Motor neuron (in vitro differentiated cells): ENCODE measurements around the gene EPB41L4B. TPM values are rescaled to one million over a fixed set of nuclear protein-coding genes. Genes with fewer than 3 reads are reported as not detected.
"Not testable (repeated sequence)": the region's sequence is repeated elsewhere in the genome, so short reads cannot be mapped to it uniquely, and the experiment has no call there.

ENCODE experiments used
- ATAC-seq, 8 experiments: fragments of 200-7000 bp; cut with Tn5 transposase; replicated peaks in 6 of 8; 2 replicates each; pipeline ENCODE4 v1.8.0; 2021; ENCODE audit warnings: mild to moderate bottlenecking in 8 of 8, moderate library complexity in 8 of 8
- H3K27ac ChIP-seq, 2 donors: fragments of 250-450 bp; sonication (Bioruptor Pico); 2 replicates each; pipeline ENCODE4 v1.9.0; 2021; ENCODE audit warnings: antibody characterized with exemption in 2 of 2, mild to moderate bottlenecking in 2 of 2, moderate library complexity in 1 of 2
- H3K4me1 ChIP-seq, 2 donors: fragments of 250-450 bp; sonication (Bioruptor Pico); replicated peaks in 1 of 2; 2 replicates each; pipeline ENCODE4 v1.6.1; 2021; ENCODE audit warnings: antibody characterized with exemption in 2 of 2, mild to moderate bottlenecking in 2 of 2, moderate library complexity in 1 of 2
- H3K4me3 ChIP-seq, 5 donors: fragments of 250-450 bp; sonication (Bioruptor Pico); 2 replicates each; pipeline ENCODE4 v1.9.0; 2021; ENCODE audit warnings: antibody characterized with exemption in 5 of 5, mild to moderate bottlenecking in 5 of 5, moderate library complexity in 4 of 5
- WGBS, 10 experiments: fragments of 450-650 bp; shearing (Covaris generic); methylation state at CpG; one replicate each; pipeline ENCODE4 v1.0.0; 2022; 5-methylcytosine and 5-hydroxymethylcytosine counted together
- in situ Hi-C, 9 experiments: fragments of 400-800 bp; cut with MboI; loops; one replicate each; pipeline ENCODE4 v1.15.0; 2021; ENCODE audit warnings: low sequenced_read_pairs in 9 of 9, low pct_unique_long_range_greater_than_20kb in 2 of 9; ENCODE audit not compliant: unreplicated experiment in 9 of 9
- total RNA-seq, 8 experiments: library from RNA; unstranded; fragments of 300-600 nt; gene quantifications; 2 replicates each; pipeline versions ENCODE4 v1.2.3 to v1.2.4, GENCODE V29; 2022

The EPB41L4B gene
- total RNA-seq, 8 experiments from 2014 or later, result 1.8 to 5.2 (median 4.2) TPM

- in situ Hi-C loops, result no loop called here
- H3K4me3 ChIP-seq, result no peak overlapping the region
- H3K27ac ChIP-seq, result no peak overlapping the region
- H3K4me1 ChIP-seq, result no peaks in the 10 kb centered on the region
- peak in 3 of 8 experiments; percentile 29 to 58 (median 38) for ATAC-seq
Observed at GRCh38 chr9:109286981-109287380, 33.9 kb downstream of the EPB41L4B start.

GRCh38 chr9:109286571-109286977 is 34.3 kb downstream of the EPB41L4B start:
- 0 to 100% (median 63%) methylated on average over 1 to 4 of the region's 4 CpGs; no CpG with 5 or more reads in 3 of the 10 experiments for WGBS, 10 experiments
- Histone ChIP-seq H3K4me3 (no peak overlapping the region), H3K4me1 (no peaks in the 10 kb centered on the region), H3K27ac (no peak overlapping the region)
- in situ Hi-C loops, result no loop called here
- ATAC-seq, result peak in 2 of 8 experiments; percentile 19 to 29

GRCh38 chr9:109283672-109284071 is 37.2 kb downstream of the EPB41L4B start:
- ATAC-seq, H3K4me1 ChIP-seq, in situ Hi-C loops, H3K27ac ChIP-seq, H3K4me3 ChIP-seq: not testable (repeated sequence)
- 28 to 100% (median 77%) methylated on average over 1 to 2 of the region's 2 CpGs; no CpG with 5 or more reads in 2 of the 10 experiments for WGBS, 10 experiments

- Histone ChIP-seq H3K4me3 (no peak overlapping the region), H3K27ac (no peak overlapping the region), H3K4me1 (no peaks in the 10 kb centered on the region)
- no peak for ATAC-seq
- in situ Hi-C loops, result no loop called here
- WGBS, 10 experiments, result 36 to 94% (median 83%) methylated on average over 1 to 3 of the region's 3 CpGs; no CpG with 5 or more reads in 3 of the 10 experiments
Observed at GRCh38 chr9:109283012-109283411, 37.8 kb downstream of the EPB41L4B start.

- H3K27ac ChIP-seq, result no peak overlapping the region
- no peak for ATAC-seq
- no peaks in the 10 kb centered on the region for H3K4me1 ChIP-seq
- WGBS, 10 experiments, result 73 to 100% (median 100%) methylated on average over 1 to 3 of the region's 3 CpGs; no CpG with 5 or more reads in 2 of the 10 experiments
- no peak overlapping the region for H3K4me3 ChIP-seq
- in situ Hi-C loops, result no loop called here
Observed at GRCh38 chr9:109282302-109282701, 38.6 kb downstream of the EPB41L4B start.

- ATAC-seq, result no peak
- 80 to 100% (median 91%) methylated on average over 1 to 8 of the region's 8 CpGs; no CpG with 5 or more reads in 1 of the 10 experiments for WGBS, 10 experiments
- in situ Hi-C loops, result no loop called here
- no peak overlapping the region for H3K4me3 ChIP-seq
- H3K4me1 ChIP-seq, result no peaks in the 10 kb centered on the region
- no peak overlapping the region for H3K27ac ChIP-seq
Observed at GRCh38 chr9:109281518-109281917, 39.3 kb downstream of the EPB41L4B start.

- in situ Hi-C loops, result no loop called here
- no peak overlapping the region for H3K27ac ChIP-seq
- WGBS, 10 experiments, result 76 to 100% (median 80%) methylated on average over 1 to 2 of the region's 2 CpGs; no CpG with 5 or more reads in 7 of the 10 experiments
- no peaks in the 10 kb centered on the region for H3K4me1 ChIP-seq
- no peak overlapping the region for H3K4me3 ChIP-seq
- ATAC-seq, result no peak
Observed at GRCh38 chr9:109278848-109279247, 42.0 kb downstream of the EPB41L4B start.

GRCh38 chr9:109278216-109278615 is 42.6 kb downstream of the EPB41L4B start:
- Histone ChIP-seq H3K4me3 (no peak overlapping the region), H3K27ac (no peak overlapping the region), H3K4me1 (no peaks in the 10 kb centered on the region)
- in situ Hi-C loops, result no loop called here
- 85 to 100% (median 89%) methylated on average over 3 to 4 of the region's 6 CpGs; no CpG with 5 or more reads in 6 of the 10 experiments for WGBS, 10 experiments
- ATAC-seq, result no peak

GRCh38 chr9:109277451-109277850 is 43.4 kb downstream of the EPB41L4B start:
- in situ Hi-C loops, result no loop called here
- no peak overlapping the region for H3K4me3 ChIP-seq
- 60 to 87% (median 80%) methylated on average over 1 to 6 of the region's 9 CpGs; no CpG with 5 or more reads in 5 of the 10 experiments for WGBS, 10 experiments
- H3K27ac ChIP-seq, result no peak overlapping the region
- no peak for ATAC-seq
- H3K4me1 ChIP-seq, result no peaks in the 10 kb centered on the region

- Histone ChIP-seq H3K4me1 (no peaks in the 10 kb centered on the region), H3K4me3 (no peak overlapping the region), H3K27ac (no peak overlapping the region)
- no peak for ATAC-seq
- in situ Hi-C loops, result no loop called here
- 64 to 100% (median 88%) methylated on average over 1 to 8 of the region's 13 CpGs for WGBS, 10 experiments
Observed at GRCh38 chr9:109276469-109277440, 44.1 kb downstream of the EPB41L4B start.

GRCh38 chr9:109274884-109275730 is 45.8 kb downstream of the EPB41L4B start:
- in situ Hi-C loops, result no loop called here
- Histone ChIP-seq H3K4me3 (no peak overlapping the region), H3K4me1 (peaks cover 0 to 2% of the 10 kb centered on the region in 2 donors), H3K27ac (no peak overlapping the region)
- ATAC-seq, result peak in 4 of 8 experiments; percentile 52 to 89 (median 81)
- WGBS, 10 experiments, result 20 to 95% (median 55%) methylated on average over 1 to 7 of the region's 8 CpGs; no CpG with 5 or more reads in 2 of the 10 experiments

GRCh38 chr9:109273869-109274268 is 47.0 kb downstream of the EPB41L4B start:
- peaks cover 5 to 10% of the 10 kb centered on the region in 2 donors for H3K4me1 ChIP-seq
- ATAC-seq, result no peak
- WGBS, 10 experiments, result 80 to 100% (median 100%) methylated on average over 1 to 3 of the region's 3 CpGs; no CpG with 5 or more reads in 3 of the 10 experiments
- in situ Hi-C loops, result no loop called here
- H3K27ac ChIP-seq, result no peak overlapping the region
- H3K4me3 ChIP-seq, result no peak overlapping the region

GRCh38 chr9:109272745-109273144 is 48.1 kb downstream of the EPB41L4B start:
- in situ Hi-C loops, result no loop called here
- Histone ChIP-seq H3K4me1 (peaks cover 5 to 10% of the 10 kb centered on the region in 2 donors), H3K27ac (no peak overlapping the region), H3K4me3 (no peak overlapping the region)
- 74 to 91% (median 90%) methylated on average over 2 of the region's 2 CpGs; no CpG with 5 or more reads in 7 of the 10 experiments for WGBS, 10 experiments
- no peak for ATAC-seq
